ENCODE data around the gene CLEC16A.

Gene CLEC16A

GRCh38 chr16:11088074-11088730, 143.8 kb downstream of the CLEC16A start:
- in situ Hi-C loops (cut with MboI; ENCODE audit: low sequenced_read_pairs), result no loop called here
- no peak for DNase-seq (ENCODE audit: low spot score in 2 of 2)
- Histone ChIP-seq H3K27me3 (ENCODE audit: low read depth) (no peaks in the 10 kb centered on the region), H3K9me3 (no peaks in the 10 kb centered on the region), H3K36me3 (replicated peaks) (no peaks in the 10 kb centered on the region), H3K4me3 (no peak overlapping the region), H3K4me1 (no peaks in the 10 kb centered on the region)

GRCh38 chr16:11088831-11089230, 144.5 kb downstream of the CLEC16A start:
- H3K36me3 ChIP-seq (replicated peaks), result no peaks in the 10 kb centered on the region
- H3K27me3 ChIP-seq (ENCODE audit: low read depth), result no peaks in the 10 kb centered on the region
- no peaks in the 10 kb centered on the region for H3K9me3 ChIP-seq
- DNase-seq (ENCODE audit: low spot score in 2 of 2), result no peak
- no peak overlapping the region for H3K4me3 ChIP-seq
- in situ Hi-C loops (cut with MboI; ENCODE audit: low sequenced_read_pairs), result no loop called here
- H3K4me1 ChIP-seq, result no peaks in the 10 kb centered on the region

DNA sequence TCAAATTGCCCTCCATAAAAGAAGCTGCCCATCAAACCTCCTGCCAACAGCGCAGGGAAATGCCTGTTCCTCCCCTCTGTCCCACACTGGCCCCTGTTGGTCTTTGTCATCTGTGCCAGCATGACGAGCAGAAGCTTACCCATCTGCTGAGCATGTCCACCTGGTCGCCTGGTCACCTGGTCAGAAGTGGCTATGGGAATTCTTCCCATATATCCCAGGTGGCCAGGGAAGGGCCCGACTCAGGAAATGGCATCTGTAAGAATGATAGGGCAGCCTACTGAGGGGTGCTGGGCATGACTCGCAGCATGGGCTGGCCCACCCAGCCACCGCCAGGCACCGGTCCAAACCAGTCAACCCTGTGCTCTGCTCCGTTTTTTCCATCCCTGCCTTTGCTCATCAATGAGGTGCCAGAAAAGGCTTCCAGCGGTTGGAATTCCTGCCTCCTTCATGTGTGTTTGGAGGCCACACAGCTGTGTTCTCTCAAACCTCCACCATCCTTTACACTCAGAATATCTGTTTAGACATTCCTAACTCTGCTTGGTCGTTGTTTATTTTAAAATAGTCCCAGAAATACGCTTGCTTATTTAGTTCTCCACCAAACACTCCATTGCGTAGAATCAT, 145.2 kb downstream of the CLEC16A start:
- no peak for DNase-seq (ENCODE audit: low spot score in 2 of 2)
- H3K27me3 ChIP-seq (ENCODE audit: low read depth), result no peaks in the 10 kb centered on the region
- H3K36me3 ChIP-seq (replicated peaks), result no peaks in the 10 kb centered on the region
- no peak overlapping the region for H3K4me3 ChIP-seq
- H3K4me1 ChIP-seq, result no peaks in the 10 kb centered on the region
- in situ Hi-C loops (cut with MboI; ENCODE audit: low sequenced_read_pairs), result no loop called here
- no peaks in the 10 kb centered on the region for H3K9me3 ChIP-seq

DNA sequence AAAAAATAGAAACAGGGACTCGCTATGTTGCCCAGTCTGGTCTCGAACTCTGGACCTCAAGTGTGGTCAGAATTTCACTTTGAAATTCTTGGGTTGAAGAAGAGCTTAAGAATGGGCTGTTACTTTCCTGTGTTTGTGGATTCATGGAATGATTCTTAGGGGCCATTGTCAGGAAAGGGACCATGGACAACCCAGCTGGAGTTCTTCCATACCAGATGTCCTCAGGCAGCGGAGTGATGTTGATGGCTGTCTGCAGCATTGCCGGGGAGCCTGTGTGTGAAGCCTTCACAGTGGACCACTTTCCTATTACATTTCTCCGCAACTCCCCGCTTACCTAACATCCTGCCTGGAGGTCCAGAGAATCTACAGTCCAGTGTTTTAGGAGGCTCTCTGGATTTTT, 145.9 kb downstream of the CLEC16A start:
- H3K4me1 ChIP-seq, result no peaks in the 10 kb centered on the region
- H3K4me3 ChIP-seq, result no peak overlapping the region
- in situ Hi-C loops (cut with MboI; ENCODE audit: low sequenced_read_pairs), result no loop called here

DNA sequence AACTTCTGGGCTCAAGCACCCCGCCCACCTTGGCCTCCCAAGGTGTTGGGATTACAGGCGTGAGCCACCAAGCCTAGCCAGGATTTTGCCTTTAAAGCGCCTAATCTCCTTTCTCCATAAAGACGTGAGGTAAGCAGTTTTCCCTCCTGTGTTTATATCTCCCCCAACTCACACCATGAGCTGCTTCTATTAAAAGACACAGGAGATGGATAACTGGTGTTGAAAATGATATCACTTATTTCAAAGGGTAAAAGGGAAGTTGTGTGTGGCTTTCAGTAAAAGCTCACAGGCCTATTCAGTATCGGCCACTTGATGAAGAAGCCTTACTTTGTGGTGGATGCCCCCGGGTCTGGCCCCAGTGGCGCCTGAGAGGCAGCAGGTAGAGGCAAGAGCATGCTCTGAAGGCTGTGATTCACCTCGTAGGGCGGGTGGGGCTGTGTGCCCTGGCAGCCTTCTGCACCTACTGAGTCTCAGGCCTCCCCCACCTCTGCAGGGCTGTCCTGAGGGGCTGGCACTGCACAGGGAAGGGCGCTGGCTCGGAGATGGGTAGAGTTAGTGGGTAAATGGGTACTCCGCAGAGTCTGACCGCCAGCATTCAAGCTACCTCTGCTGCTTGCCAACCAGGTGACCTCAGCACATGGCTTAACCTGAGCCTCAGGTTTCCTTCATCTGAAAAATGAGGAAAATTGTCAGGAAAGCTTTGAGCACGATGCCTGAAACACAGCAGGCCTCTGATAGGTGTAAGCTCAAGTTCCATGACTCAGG, 146.8 kb downstream of the CLEC16A start:
- no peak for DNase-seq (ENCODE audit: low spot score in 2 of 2)
- no peaks in the 10 kb centered on the region for H3K36me3 ChIP-seq (replicated peaks)
- no peak overlapping the region for H3K4me3 ChIP-seq
- no peaks in the 10 kb centered on the region for H3K27me3 ChIP-seq (ENCODE audit: low read depth)
- in situ Hi-C loops (cut with MboI; ENCODE audit: low sequenced_read_pairs), result no loop called here
- no peaks in the 10 kb centered on the region for H3K9me3 ChIP-seq
- no peaks in the 10 kb centered on the region for H3K4me1 ChIP-seq

More for the DNA sequence above, 145.9 kb downstream of the CLEC16A start:
- Histone ChIP-seq H3K27me3 (ENCODE audit: low read depth) (no peaks in the 10 kb centered on the region), H3K36me3 (replicated peaks) (no peaks in the 10 kb centered on the region), H3K9me3 (no peaks in the 10 kb centered on the region)
- no peak for DNase-seq (ENCODE audit: low spot score in 2 of 2)

GRCh38 chr16:11092788-11093571, 148.6 kb downstream of the CLEC16A start:
- H3K9me3 ChIP-seq, result no peaks in the 10 kb centered on the region
- H3K4me3 ChIP-seq, result no peak overlapping the region
- H3K4me1 ChIP-seq, result no peaks in the 10 kb centered on the region
- in situ Hi-C loops (cut with MboI; ENCODE audit: low sequenced_read_pairs), result no loop called here
- no peaks in the 10 kb centered on the region for H3K27me3 ChIP-seq (ENCODE audit: low read depth)
- no peaks in the 10 kb centered on the region for H3K36me3 ChIP-seq (replicated peaks)
- no peak for DNase-seq (ENCODE audit: low spot score in 2 of 2)

GRCh38 chr16:11093572-11094074, 149.3 kb downstream of the CLEC16A start:
- no peak overlapping the region for H3K4me3 ChIP-seq
- no peaks in the 10 kb centered on the region for H3K4me1 ChIP-seq
- in situ Hi-C loops (cut with MboI; ENCODE audit: low sequenced_read_pairs), result no loop called here
- no peaks in the 10 kb centered on the region for H3K36me3 ChIP-seq (replicated peaks)
- no peaks in the 10 kb centered on the region for H3K27me3 ChIP-seq (ENCODE audit: low read depth)
- no peaks in the 10 kb centered on the region for H3K9me3 ChIP-seq
- no peak for DNase-seq (ENCODE audit: low spot score in 2 of 2)

GRCh38 chr16:11094075-11094856, 149.9 kb downstream of the CLEC16A start:
- no peak for DNase-seq (ENCODE audit: low spot score in 2 of 2)
- no peaks in the 10 kb centered on the region for H3K36me3 ChIP-seq (replicated peaks)
- no peaks in the 10 kb centered on the region for H3K9me3 ChIP-seq
- H3K4me3 ChIP-seq, result no peak overlapping the region
- no peaks in the 10 kb centered on the region for H3K27me3 ChIP-seq (ENCODE audit: low read depth)
- H3K4me1 ChIP-seq, result no peaks in the 10 kb centered on the region
- in situ Hi-C loops (cut with MboI; ENCODE audit: low sequenced_read_pairs), result no loop called here

GRCh38 chr16:11094857-11095565, 150.6 kb downstream of the CLEC16A start:
- Histone ChIP-seq H3K36me3 (replicated peaks) (no peaks in the 10 kb centered on the region), H3K27me3 (ENCODE audit: low read depth) (no peaks in the 10 kb centered on the region), H3K4me3 (no peak overlapping the region), H3K9me3 (no peaks in the 10 kb centered on the region), H3K4me1 (no peaks in the 10 kb centered on the region)
- in situ Hi-C loops (cut with MboI; ENCODE audit: low sequenced_read_pairs), result no loop called here
- DNase-seq (ENCODE audit: low spot score in 2 of 2), result no peak

GRCh38 chr16:11095935-11096334, 151.6 kb downstream of the CLEC16A start:
- Histone ChIP-seq H3K4me1 (no peaks in the 10 kb centered on the region), H3K4me3 (no peak overlapping the region), H3K27me3 (ENCODE audit: low read depth) (no peaks in the 10 kb centered on the region), H3K9me3 (no peaks in the 10 kb centered on the region), H3K36me3 (replicated peaks) (no peaks in the 10 kb centered on the region)
- in situ Hi-C loops (cut with MboI; ENCODE audit: low sequenced_read_pairs), result no loop called here
- no peak for DNase-seq (ENCODE audit: low spot score in 2 of 2)

DNA sequence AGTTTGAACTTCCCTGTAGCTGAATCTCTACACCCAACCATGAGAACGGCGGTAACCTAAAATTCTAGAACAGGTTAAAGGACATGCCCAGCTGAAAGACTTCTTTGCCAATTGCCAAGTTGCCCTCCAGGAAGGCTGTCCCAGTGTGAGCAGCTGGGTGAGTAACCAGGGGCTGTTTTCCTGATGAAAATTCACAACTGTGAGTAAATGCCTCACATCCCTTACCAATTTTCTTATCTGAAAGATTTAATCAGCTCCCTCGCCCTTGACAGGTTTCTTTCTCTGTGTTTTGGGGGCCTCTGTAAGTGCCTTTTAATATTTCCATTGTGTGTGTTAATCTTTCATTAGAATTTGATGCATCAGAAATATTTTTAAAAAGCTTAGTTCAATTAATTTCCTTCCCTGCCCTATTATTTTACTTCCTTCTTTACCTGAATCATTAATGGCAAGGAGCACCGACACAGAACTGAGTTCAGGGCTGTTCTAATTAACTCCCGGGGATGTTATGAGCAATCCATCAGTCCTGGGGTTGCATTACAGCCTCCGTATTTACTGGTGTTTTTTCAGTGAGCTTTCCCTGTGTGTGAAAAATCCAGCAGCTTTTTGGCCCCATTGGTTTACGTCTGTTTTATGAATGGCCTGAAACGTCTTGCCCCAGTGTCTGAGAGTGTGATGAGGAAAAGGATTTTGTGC, 152.9 kb downstream of the CLEC16A start:
- H3K36me3 ChIP-seq (replicated peaks), result no peaks in the 10 kb centered on the region
- no peaks in the 10 kb centered on the region for H3K27me3 ChIP-seq (ENCODE audit: low read depth)
- DNase-seq (ENCODE audit: low spot score in 2 of 2), result no peak
- in situ Hi-C loops (cut with MboI; ENCODE audit: low sequenced_read_pairs), result no loop called here
- H3K4me1 ChIP-seq, result no peaks in the 10 kb centered on the region
- no peaks in the 10 kb centered on the region for H3K9me3 ChIP-seq
- H3K4me3 ChIP-seq, result no peak overlapping the region

- in situ Hi-C loops (cut with MboI; ENCODE audit: low sequenced_read_pairs), result no loop called here
- H3K4me1 ChIP-seq, result no peaks in the 10 kb centered on the region
- H3K4me3 ChIP-seq, result no peak overlapping the region
- no peaks in the 10 kb centered on the region for H3K9me3 ChIP-seq
- no peaks in the 10 kb centered on the region for H3K36me3 ChIP-seq (replicated peaks)
- no peak for DNase-seq (ENCODE audit: low spot score in 2 of 2)
- no peaks in the 10 kb centered on the region for H3K27me3 ChIP-seq (ENCODE audit: low read depth)
Measured at GRCh38 chr16:11097787-11098167, 153.4 kb downstream of the CLEC16A start.

All from HAP-1 (cell line).